Ascending aorta (tissue), 2 donors: ENCODE measurements around the gene DEFB127. TPM values are rescaled to one million over a fixed set of nuclear protein-coding genes. Genes with fewer than 3 reads are reported as not detected.

Source experiments
- DNase-seq, 2 donors: peaks; one replicate each; pipeline ENCODE4 v3.0.0-alpha.2; 2019; ENCODE audit warnings: low spot score in 2 of 2
- H3K27ac ChIP-seq, 2 donors: fragments of 200-600 bp; sonication (generic); one replicate each; pipeline ENCODE4 v1.5.1; 2016 to 2017; ENCODE audit warnings: mild to moderate bottlenecking in 1 of 2
- H3K27me3 ChIP-seq: fragments of 200-600 bp; sonication (generic); one replicate; pipeline ENCODE4 v1.5.1; 2017
- H3K36me3 ChIP-seq, 2 donors: fragments of 200-600 bp; sonication (generic); one replicate each; pipeline ENCODE4 v1.5.1; 2016
- H3K4me1 ChIP-seq, 2 donors: fragments of 200-600 bp; sonication (generic); one replicate each; pipeline ENCODE4 v1.5.1; 2016 to 2017; ENCODE audit warnings: mild to moderate bottlenecking in 1 of 2
- H3K4me3 ChIP-seq, 2 donors: fragments of 200-600 bp; sonication (generic); one replicate each; pipeline ENCODE4 v1.5.1; 2016 to 2017; ENCODE audit warnings: mild to moderate bottlenecking in 1 of 2
- H3K9me3 ChIP-seq, 2 donors: fragments of 200-600 bp; sonication (generic); one replicate each; pipeline ENCODE4 v1.5.1; 2016
- CTCF ChIP-seq, 3 experiments: fragments of 200-600 bp in 2 of 3; fragments of 450-650 bp in 1 of 3; sonication (generic) in 2 of 3; IDR thresholded peaks; one replicate each; pipeline ENCODE4 v1.5.1; 2016 to 2019; ENCODE audit warnings: antibody characterized with exemption in 3 of 3, mild to moderate bottlenecking in 1 of 3, moderate library complexity in 1 of 3
- intact Hi-C: fragments of 100-400 bp; cut with DNase I; formaldehyde crosslinking; loops from one replicate; pipeline ENCODE4 v1.15.1; 2023
- total RNA-seq: library from RNA; depleted of rRNA; stranded (reverse); fragments of >200 nt; gene quantifications from one replicate; pipeline ENCODE4 v1.1.0, GENCODE V29; 2016

The DEFB127 gene
- total RNA-seq, 1 donor from 2014 or later, result not detected

- no peaks in the 10 kb centered on the region for H3K4me1 ChIP-seq
Observed at GRCh38 chr20:145877-146276, 11.4 kb upstream of the DEFB127 start.

GRCh38 chr20:152131-152530, 5.1 kb upstream of the DEFB127 start:
- Histone ChIP-seq H3K27ac (no peak overlapping the region), H3K4me3 (no peak overlapping the region), H3K36me3 (no peaks in the 10 kb centered on the region), H3K4me1 (no peaks in the 10 kb centered on the region), H3K9me3 (no peaks in the 10 kb centered on the region), H3K27me3 (no peaks in the 10 kb centered on the region)
- intact Hi-C loops, result no loop called here
- DNase-seq, result no peak
- no peak for TF ChIP-seq CTCF (IDR thresholded peaks at IDR 0.05)

More at GRCh38 chr20:145877-146276, 11.4 kb upstream of the DEFB127 start:
- no peak overlapping the region for H3K27ac ChIP-seq
- no peak for TF ChIP-seq CTCF (IDR thresholded peaks at IDR 0.05)
- no peaks in the 10 kb centered on the region for H3K9me3 ChIP-seq
- no peak for DNase-seq
- no peak overlapping the region for H3K4me3 ChIP-seq
- H3K27me3 ChIP-seq, result no peaks in the 10 kb centered on the region
- intact Hi-C loops, result no loop called here
- H3K36me3 ChIP-seq, result no peaks in the 10 kb centered on the region

- Histone ChIP-seq H3K27ac (no peak overlapping the region), H3K4me3 (no peak overlapping the region), H3K4me1 (no peaks in the 10 kb centered on the region), H3K9me3 (no peaks in the 10 kb centered on the region), H3K27me3 (no peaks in the 10 kb centered on the region), H3K36me3 (no peaks in the 10 kb centered on the region)
- intact Hi-C loops, result no loop called here
- no peak for TF ChIP-seq CTCF (IDR thresholded peaks at IDR 0.05)
- DNase-seq, result no peak
Observed at GRCh38 chr20:164618-165017, 7.4 kb downstream of the DEFB127 start.

- no peaks in the 10 kb centered on the region for H3K9me3 ChIP-seq
- H3K27ac ChIP-seq, result no peak overlapping the region
- intact Hi-C loops, result no loop called here
- no peak overlapping the region for H3K4me3 ChIP-seq
- H3K27me3 ChIP-seq, result no peaks in the 10 kb centered on the region
- no peak for TF ChIP-seq CTCF (IDR thresholded peaks at IDR 0.05)
- DNase-seq, result no peak
- no peaks in the 10 kb centered on the region for H3K36me3 ChIP-seq
- H3K4me1 ChIP-seq, result no peaks in the 10 kb centered on the region
Observed at GRCh38 chr20:168876-169275, 11.6 kb downstream of the DEFB127 start.

GRCh38 chr20:184288-184687, 27.0 kb downstream of the DEFB127 start:
- no peaks in the 10 kb centered on the region for H3K27me3 ChIP-seq
- no peak for TF ChIP-seq CTCF (IDR thresholded peaks at IDR 0.05)
- no peak for DNase-seq
- no peak overlapping the region for H3K27ac ChIP-seq
- intact Hi-C loops, result no loop called here
- H3K4me1 ChIP-seq, result no peaks in the 10 kb centered on the region
- H3K36me3 ChIP-seq, result no peaks in the 10 kb centered on the region
- no peak overlapping the region for H3K4me3 ChIP-seq
- no peaks in the 10 kb centered on the region for H3K9me3 ChIP-seq

- intact Hi-C loops, result no loop called here
- Histone ChIP-seq H3K36me3 (no peaks in the 10 kb centered on the region), H3K9me3 (no peaks in the 10 kb centered on the region), H3K27me3 (no peaks in the 10 kb centered on the region), H3K4me3 (no peak overlapping the region), H3K27ac (no peak overlapping the region), H3K4me1 (no peaks in the 10 kb centered on the region)
- TF ChIP-seq CTCF (IDR thresholded peaks at IDR 0.05), result no peak
- DNase-seq, result no peak
Observed at GRCh38 chr20:187733-188132, 30.5 kb downstream of the DEFB127 start.
